SJSA1 (cell line): ENCODE measurements around the gene SLC8A1. TPM values are rescaled to one million over a fixed set of nuclear protein-coding genes. Genes with fewer than 3 reads are reported as not detected.

ENCODE experiments used
- DNase-seq, 2 experiments: peaks; one replicate each; pipeline ENCODE4 v3.0.0-alpha.2; 2015 to 2020; ENCODE audit warnings: low spot score in 2 of 2, low read depth in 1 of 2
- H3K27ac ChIP-seq: fragments of 250-450 bp; sonication (Bioruptor Pico); 2 replicates; pipeline ENCODE4 v1.5.1; 2020; ENCODE audit warnings: mild to moderate bottlenecking, moderate library complexity
- H3K27me3 ChIP-seq: fragments of 250-450 bp; sonication (Bioruptor Pico); replicated peaks from 2 replicates; pipeline ENCODE4 v1.5.1; 2020; ENCODE audit warnings: mild to moderate bottlenecking, moderate library complexity
- H3K36me3 ChIP-seq: fragments of 250-450 bp; sonication (Bioruptor Pico); 2 replicates; pipeline ENCODE4 v1.5.1; 2020; ENCODE audit warnings: mild to moderate bottlenecking
- H3K4me1 ChIP-seq: fragments of 250-450 bp; sonication (Bioruptor Pico); replicated peaks from 2 replicates; pipeline ENCODE4 v1.6.1; 2021; ENCODE audit warnings: mild to moderate bottlenecking
- H3K4me3 ChIP-seq: fragments of 250-450 bp; sonication (Bioruptor Pico); 2 replicates; pipeline ENCODE4 v1.5.1; 2020; ENCODE audit warnings: mild to moderate bottlenecking
- H3K9me3 ChIP-seq: fragments of 250-450 bp; sonication (Bioruptor Pico); replicated peaks from 2 replicates; pipeline ENCODE4 v1.5.1; 2020; ENCODE audit warnings: mild to moderate bottlenecking
- total RNA-seq: library from RNA; depleted of rRNA; stranded (reverse); fragments of >200 nt; shearing (Covaris generic); gene quantifications from 2 replicates; pipeline ENCODE4 v1.2.3, GENCODE V29; 2014; rRNA removed

The SLC8A1 gene
- total RNA-seq: 17.6 and 20.1 TPM in 2 replicates

- Histone ChIP-seq H3K4me1 (peaks cover 8% of the 10 kb centered on the region; the same call in 1 of the 2 replicates), H3K27me3 (no peaks in the 10 kb centered on the region), H3K4me3 (peak within 1 kb of the TSS; percentile 51), H3K9me3 (no peaks in the 10 kb centered on the region), H3K36me3 (no peaks in the 10 kb centered on the region), H3K27ac (no peak within 1 kb of the TSS)
- DNase-seq: peak; percentile 43 to 44
Measured at GRCh38 chr2:40451918-40452605, at the start of gene SLC8A1. Gene SLC8A1 (minus strand): TSS chr2:40452090.

GRCh38 chr2:40499437-40499836 lies 47.5 kb upstream of the SLC8A1 start:
- H3K9me3 ChIP-seq: no peaks in the 10 kb centered on the region; the same call in 1 of the 2 replicates
- no peaks in the 10 kb centered on the region for H3K4me1 ChIP-seq
- H3K36me3 ChIP-seq: no peaks in the 10 kb centered on the region
- DNase-seq: no peak
- no peak overlapping the region for H3K27ac ChIP-seq
- H3K4me3 ChIP-seq: no peak overlapping the region
- 0 out of 2 replicates have a peak, but pooled peaks cover 4% of the 10 kb centered on the region for H3K27me3 ChIP-seq

GRCh38 chr2:40497251-40497859 lies 45.5 kb upstream of the SLC8A1 start:
- Histone ChIP-seq H3K27me3 (0 out of 2 replicates have a peak, but pooled peaks cover 4% of the 10 kb centered on the region), H3K4me1 (no peaks in the 10 kb centered on the region), H3K36me3 (no peaks in the 10 kb centered on the region), H3K4me3 (no peak overlapping the region), H3K27ac (no peak overlapping the region), H3K9me3 (no peaks in the 10 kb centered on the region; the same call in 1 of the 2 replicates)
- no peak for DNase-seq

GRCh38 chr2:40489678-40489960 lies 37.7 kb upstream of the SLC8A1 start:
- Histone ChIP-seq H3K4me1 (peaks cover 6% of the 10 kb centered on the region; the same call in 1 of the 2 replicates), H3K27ac (no peak overlapping the region), H3K27me3 (no peaks in the 10 kb centered on the region), H3K36me3 (no peaks in the 10 kb centered on the region), H3K4me3 (peak overlapping the region; percentile 16), H3K9me3 (no peaks in the 10 kb centered on the region)
- no peak for DNase-seq

- H3K4me1 ChIP-seq: peaks cover 6% of the 10 kb centered on the region; the same call in 1 of the 2 replicates
- no peaks in the 10 kb centered on the region for H3K9me3 ChIP-seq
- no peaks in the 10 kb centered on the region for H3K36me3 ChIP-seq
- H3K4me3 ChIP-seq: peak overlapping the region; percentile 16
- no peak overlapping the region for H3K27ac ChIP-seq
- DNase-seq: peak in 1 of 2 experiments; percentile 40
- H3K27me3 ChIP-seq: no peaks in the 10 kb centered on the region
Measured at GRCh38 chr2:40488927-40489677, 37.2 kb upstream of the SLC8A1 start.

GRCh38 chr2:40488101-40488601 lies 36.3 kb upstream of the SLC8A1 start:
- peak in 1 of 2 experiments; percentile 33 for DNase-seq
- H3K4me3 ChIP-seq: no peak overlapping the region
- no peak overlapping the region for H3K27ac ChIP-seq
- H3K36me3 ChIP-seq: no peaks in the 10 kb centered on the region
- H3K4me1 ChIP-seq: peaks cover 6% of the 10 kb centered on the region; the same call in 1 of the 2 replicates
- no peaks in the 10 kb centered on the region for H3K9me3 ChIP-seq
- no peaks in the 10 kb centered on the region for H3K27me3 ChIP-seq

GRCh38 chr2:40487602-40488001 lies 35.7 kb upstream of the SLC8A1 start:
- H3K9me3 ChIP-seq: no peaks in the 10 kb centered on the region
- no peaks in the 10 kb centered on the region for H3K27me3 ChIP-seq
- H3K36me3 ChIP-seq: no peaks in the 10 kb centered on the region
- peaks cover 6% of the 10 kb centered on the region; the same call in 1 of the 2 replicates for H3K4me1 ChIP-seq
- H3K27ac ChIP-seq: no peak overlapping the region
- no peak for DNase-seq
- no peak overlapping the region for H3K4me3 ChIP-seq

GRCh38 chr2:40485854-40486253 lies 34.0 kb upstream of the SLC8A1 start:
- DNase-seq: no peak
- Histone ChIP-seq H3K27ac (no peak overlapping the region), H3K4me3 (no peak overlapping the region), H3K9me3 (no peaks in the 10 kb centered on the region), H3K27me3 (no peaks in the 10 kb centered on the region), H3K36me3 (no peaks in the 10 kb centered on the region), H3K4me1 (peaks cover 6% of the 10 kb centered on the region; the same call in 1 of the 2 replicates)

- H3K9me3 ChIP-seq: no peaks in the 10 kb centered on the region
- no peaks in the 10 kb centered on the region for H3K27me3 ChIP-seq
- H3K4me3 ChIP-seq: no peak overlapping the region
- H3K4me1 ChIP-seq: peaks cover 6% of the 10 kb centered on the region; the same call in 1 of the 2 replicates
- no peak for DNase-seq
- no peaks in the 10 kb centered on the region for H3K36me3 ChIP-seq
- H3K27ac ChIP-seq: no peak overlapping the region
Measured at GRCh38 chr2:40485318-40485717, 33.4 kb upstream of the SLC8A1 start.

GRCh38 chr2:40483549-40484243 lies 31.8 kb upstream of the SLC8A1 start:
- Histone ChIP-seq H3K4me3 (no peak overlapping the region), H3K4me1 (peaks cover 5% of the 10 kb centered on the region; the same call in 1 of the 2 replicates), H3K27ac (no peak overlapping the region), H3K9me3 (no peaks in the 10 kb centered on the region), H3K27me3 (no peaks in the 10 kb centered on the region), H3K36me3 (no peaks in the 10 kb centered on the region)
- DNase-seq: no peak

- Histone ChIP-seq H3K27ac (no peak overlapping the region), H3K9me3 (no peaks in the 10 kb centered on the region), H3K36me3 (no peaks in the 10 kb centered on the region), H3K27me3 (no peaks in the 10 kb centered on the region; the same call in 1 of the 2 replicates), H3K4me3 (no peak overlapping the region), H3K4me1 (no peaks in the 10 kb centered on the region)
- DNase-seq: no peak
Measured at GRCh38 chr2:40480596-40480995, 28.7 kb upstream of the SLC8A1 start.

- no peaks in the 10 kb centered on the region for H3K36me3 ChIP-seq
- H3K4me1 ChIP-seq: no peaks in the 10 kb centered on the region
- no peak overlapping the region for H3K4me3 ChIP-seq
- no peak for DNase-seq
- H3K27me3 ChIP-seq: no peaks in the 10 kb centered on the region; the same call in 1 of the 2 replicates
- no peak overlapping the region for H3K27ac ChIP-seq
- H3K9me3 ChIP-seq: no peaks in the 10 kb centered on the region
Measured at GRCh38 chr2:40480073-40480472, 28.2 kb upstream of the SLC8A1 start.

GRCh38 chr2:40477361-40477760 lies 25.5 kb upstream of the SLC8A1 start:
- Histone ChIP-seq H3K4me3 (no peak overlapping the region), H3K36me3 (no peaks in the 10 kb centered on the region), H3K4me1 (no peaks in the 10 kb centered on the region), H3K9me3 (no peaks in the 10 kb centered on the region), H3K27me3 (no peaks in the 10 kb centered on the region; the same call in 1 of the 2 replicates), H3K27ac (no peak overlapping the region)
- DNase-seq: no peak
